Frontal cortex (tissue), 4 donors: ENCODE data around the gene CRTAP. TPM values are rescaled to one million over a fixed set of nuclear protein-coding genes. Genes with fewer than 3 reads are reported as not detected.
"Not testable (repeated sequence)": the region's sequence is repeated elsewhere in the genome, so short reads cannot be mapped to it uniquely, and the experiment has no call there.

Experiments used
- DNase-seq, 2 donors: peaks; one replicate each; pipeline ENCODE4 v3.0.0; 2012; ENCODE audit warnings: low spot score in 2 of 2
- FAIRE-seq: peaks from 2 replicates; lab custom pipeline; 2012; peaks lifted over from hg19 to GRCh38; lab: Jason Lieb, UNC
- total RNA-seq: library from RNA; depleted of rRNA; stranded (reverse); fragments of >200 nt; gene quantifications from one replicate; pipeline ENCODE4 v1.2.3, GENCODE V29; 2014
- donor health status: control.
- donor health status: control.
- donor health status: control.

Gene CRTAP
- total RNA-seq, 1 donor from 2014 or later = 9.8 TPM

DNA sequence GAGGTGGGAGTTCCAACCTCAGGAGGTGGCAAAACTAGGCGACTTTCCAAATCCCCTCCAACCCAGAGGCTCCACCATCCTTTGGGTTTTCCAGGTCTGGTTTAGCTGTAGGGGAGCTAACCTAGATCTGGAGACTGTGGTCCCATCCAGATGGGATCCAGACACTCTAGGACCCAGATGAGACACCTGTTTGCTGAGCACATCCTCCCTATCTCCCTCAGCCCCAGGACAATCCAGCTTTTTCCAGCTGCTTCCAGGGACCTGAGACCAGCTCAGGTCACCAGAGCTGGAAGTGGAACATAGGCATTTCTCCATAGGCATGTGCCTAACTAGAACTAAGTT is 18.2 kb downstream of the CRTAP start:
- FAIRE-seq = no peak
- DNase-seq = no peak

DNA sequence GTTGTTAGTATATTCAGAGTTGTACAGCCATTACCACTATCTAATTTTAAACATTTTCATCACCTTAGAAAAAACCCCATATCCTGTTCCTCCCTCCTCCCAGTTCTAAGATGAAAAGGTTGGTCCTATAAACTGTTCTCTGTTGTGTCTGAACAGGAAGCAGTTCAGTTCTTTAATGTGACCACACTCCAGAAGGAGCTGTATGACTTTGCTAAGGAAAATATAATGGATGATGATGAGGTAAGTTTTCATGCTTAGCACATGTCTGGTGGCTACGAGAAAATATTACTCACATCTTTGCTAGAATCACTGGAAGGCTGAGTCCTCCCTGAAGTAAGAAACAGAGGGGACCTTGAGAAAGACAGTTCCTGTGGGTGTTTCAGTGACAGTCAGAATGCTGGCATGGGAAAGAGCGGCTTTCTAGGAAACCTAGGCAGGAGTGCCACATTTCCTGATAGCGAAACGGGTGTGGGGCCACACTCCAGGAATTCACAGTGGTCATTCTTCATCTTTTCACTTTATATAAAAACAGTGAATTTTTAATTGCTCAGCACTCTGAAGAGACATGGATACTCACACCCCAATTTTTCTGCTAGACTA is 20.3 kb downstream of the CRTAP start:
- FAIRE-seq (no peak), DNase-seq (no peak)

DNA sequence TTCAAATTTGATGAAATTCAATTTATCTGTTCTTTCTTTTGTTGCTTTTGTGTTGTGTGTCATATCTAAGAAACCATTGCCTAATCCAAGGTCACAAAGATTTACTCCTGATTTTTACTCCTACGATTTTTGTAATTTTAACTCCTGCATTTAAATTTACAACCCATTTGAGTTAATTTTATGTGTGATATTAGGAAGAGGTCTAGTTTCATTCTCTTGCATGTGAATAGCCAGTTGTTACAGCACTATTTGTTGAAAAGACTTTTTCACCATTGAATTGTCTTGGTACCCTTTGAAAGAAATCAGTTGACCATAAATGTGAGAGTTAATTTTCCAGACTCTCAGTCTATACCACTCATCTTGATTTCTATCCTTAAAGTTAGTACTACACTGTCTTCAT is 23.9 kb downstream of the CRTAP start:
- FAIRE-seq (no peak), DNase-seq (no peak)

DNA sequence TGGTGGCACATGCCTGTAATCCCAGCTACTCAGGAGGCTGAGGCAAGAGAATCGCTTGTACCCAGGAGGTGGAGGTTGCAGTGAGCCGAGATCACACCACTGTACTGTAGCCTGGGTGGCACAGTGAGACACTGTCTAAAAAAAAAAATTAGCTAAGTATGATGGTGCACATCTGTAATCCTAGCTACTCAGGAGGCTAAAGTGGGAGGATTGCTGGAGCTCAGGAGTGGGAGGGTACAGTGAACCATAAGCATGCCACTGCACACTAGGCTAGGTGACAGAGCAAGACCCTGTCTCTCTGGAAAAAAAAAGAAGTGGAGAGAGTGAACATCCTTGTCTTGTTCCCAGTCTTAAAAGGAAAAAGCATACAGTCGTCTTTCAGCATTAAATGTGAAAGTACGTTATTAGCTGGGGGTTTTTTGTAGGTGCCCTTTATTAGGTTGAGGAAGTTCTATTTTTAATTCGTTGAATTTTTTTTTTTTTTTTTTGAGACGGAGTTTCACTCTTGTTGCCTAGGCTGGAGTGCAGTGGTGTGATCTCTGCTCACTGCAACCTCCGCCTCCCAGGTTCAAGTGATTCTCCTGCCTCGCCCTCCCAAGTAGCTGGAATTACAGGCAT is 25.3 kb downstream of the CRTAP start:
- FAIRE-seq = not testable (repeated sequence)

DNA sequence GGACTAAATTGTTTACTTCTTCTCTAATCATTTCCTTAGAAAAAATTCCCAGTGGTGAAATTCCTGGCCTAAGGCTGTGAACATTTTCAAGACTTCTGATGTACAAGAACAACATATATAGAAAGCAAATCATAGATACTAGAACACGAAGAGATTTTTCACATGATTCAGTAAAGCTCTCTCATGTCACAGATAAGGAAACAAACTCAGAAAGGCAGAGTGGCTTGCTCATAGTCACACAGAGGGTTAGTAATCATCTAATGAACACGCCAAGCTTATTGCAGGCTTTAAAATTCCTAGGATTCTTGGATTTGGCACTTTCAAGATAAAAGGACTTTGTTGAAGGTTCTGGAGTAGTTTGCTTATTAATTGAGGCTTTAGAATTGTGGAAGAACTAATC is 26.2 kb downstream of the CRTAP start:
- FAIRE-seq = no peak
- no peak for DNase-seq

More for the DNA sequence above, 25.3 kb downstream of the CRTAP start:
- not testable (repeated sequence) for DNase-seq

DNA sequence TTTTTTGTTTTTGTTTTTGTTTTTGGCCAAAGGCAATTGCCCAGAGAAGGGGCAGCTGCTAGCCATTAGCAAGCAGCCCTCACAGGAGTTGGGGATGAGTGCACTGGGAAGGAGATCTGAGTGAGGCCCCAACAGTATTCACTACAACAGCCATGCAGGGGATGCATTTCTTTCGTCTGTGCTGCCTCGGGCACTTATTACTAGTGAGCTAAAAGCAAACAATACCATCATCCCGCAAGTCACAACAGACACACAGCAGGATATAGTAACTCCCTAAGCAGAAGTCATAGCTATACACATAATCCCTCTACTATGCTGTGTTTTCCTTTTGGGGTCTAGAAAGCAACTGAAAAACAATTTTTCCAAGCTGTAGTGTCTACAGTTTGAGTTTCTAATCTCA is 27.2 kb downstream of the CRTAP start:
- no peak for DNase-seq

DNA sequence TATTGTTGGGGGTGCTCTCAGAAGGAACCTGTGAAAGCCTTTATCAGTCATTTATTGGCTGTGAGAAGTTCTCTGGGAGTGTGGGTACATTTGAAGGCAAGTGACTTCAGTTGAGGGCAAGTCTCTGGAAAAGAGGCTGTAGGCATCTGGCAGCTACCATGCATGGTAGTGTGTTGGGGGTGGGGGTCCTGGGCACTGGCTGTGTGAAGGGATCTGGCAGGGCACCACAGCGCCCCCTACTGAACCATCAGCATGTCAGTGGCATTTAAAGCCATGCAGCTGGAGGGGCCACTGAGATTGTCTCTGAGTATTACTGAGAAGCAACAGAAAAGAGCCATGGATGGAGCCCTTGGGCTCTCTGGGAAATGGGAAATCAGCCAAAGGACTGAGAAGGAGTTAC is 30.6 kb downstream of the CRTAP start:
- no peak for DNase-seq
- FAIRE-seq = no peak

More for the DNA sequence above, 27.2 kb downstream of the CRTAP start:
- no peak for FAIRE-seq

DNA sequence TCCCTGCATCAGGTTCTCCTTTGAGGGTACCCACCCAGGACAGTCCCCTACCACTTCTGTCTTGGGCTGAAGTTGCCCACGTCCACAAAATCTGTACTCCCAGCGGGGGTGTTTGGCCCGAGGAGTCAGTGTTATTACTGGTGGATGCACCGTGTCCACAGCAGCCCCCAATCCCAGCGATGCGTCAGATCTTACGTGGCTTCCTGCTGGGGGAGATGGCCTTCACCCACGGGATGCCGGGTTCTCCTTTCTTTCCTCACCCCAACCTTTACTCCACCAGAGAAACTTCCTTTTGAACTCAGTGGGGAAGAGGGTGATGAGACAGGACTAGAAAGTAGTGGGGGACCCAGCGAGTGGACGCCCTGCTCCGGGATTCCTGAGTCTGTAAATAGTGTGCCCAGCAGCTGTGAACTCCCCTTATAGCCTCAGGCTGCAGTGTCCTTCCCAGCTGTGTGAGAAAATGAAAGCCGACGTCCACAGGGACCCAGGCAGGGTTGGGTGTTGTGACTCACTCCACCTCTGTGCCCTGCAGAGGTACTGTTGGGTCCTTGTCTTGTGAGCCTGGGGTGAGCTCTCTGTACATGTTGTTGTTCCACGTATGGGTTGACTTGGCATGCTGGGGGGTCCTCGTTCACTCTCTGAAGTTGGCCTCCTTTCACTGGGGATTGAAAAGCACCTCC is 31.5 kb downstream of the CRTAP start:
- DNase-seq (no peak), FAIRE-seq (no peak)

DNA sequence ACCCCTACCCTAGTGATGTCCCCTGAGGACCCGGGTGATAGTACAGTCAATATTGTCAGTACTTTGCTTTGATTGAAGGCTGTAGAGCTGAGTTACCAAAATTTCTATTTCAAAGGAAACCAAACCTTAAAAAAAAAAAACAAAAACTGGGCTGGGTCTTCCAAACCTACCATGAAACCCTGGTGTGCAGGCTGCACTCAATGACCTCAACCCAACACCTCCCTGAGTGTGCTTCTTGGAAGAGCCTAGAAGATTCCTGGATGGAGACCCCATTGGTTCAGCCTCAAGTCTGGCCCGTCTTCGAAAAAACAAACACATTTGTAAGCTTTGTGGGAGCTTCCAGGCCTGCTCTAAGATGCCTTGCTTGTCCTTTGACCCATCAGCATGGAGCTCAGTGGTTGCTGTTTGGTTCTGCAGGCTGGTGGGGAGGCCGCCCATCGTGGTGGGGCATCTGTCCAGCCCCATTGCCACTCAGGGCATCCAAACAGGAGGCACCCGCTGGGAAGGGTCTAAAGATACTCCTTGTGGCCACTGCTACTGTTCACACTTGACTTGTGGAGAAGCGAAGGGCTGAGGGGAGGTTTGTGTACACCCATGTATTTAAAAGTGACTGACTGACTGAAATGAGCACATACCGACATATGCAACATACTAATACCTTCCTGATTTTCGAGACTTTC is 32.2 kb downstream of the CRTAP start:
- DNase-seq (no peak), FAIRE-seq (no peak)

DNA sequence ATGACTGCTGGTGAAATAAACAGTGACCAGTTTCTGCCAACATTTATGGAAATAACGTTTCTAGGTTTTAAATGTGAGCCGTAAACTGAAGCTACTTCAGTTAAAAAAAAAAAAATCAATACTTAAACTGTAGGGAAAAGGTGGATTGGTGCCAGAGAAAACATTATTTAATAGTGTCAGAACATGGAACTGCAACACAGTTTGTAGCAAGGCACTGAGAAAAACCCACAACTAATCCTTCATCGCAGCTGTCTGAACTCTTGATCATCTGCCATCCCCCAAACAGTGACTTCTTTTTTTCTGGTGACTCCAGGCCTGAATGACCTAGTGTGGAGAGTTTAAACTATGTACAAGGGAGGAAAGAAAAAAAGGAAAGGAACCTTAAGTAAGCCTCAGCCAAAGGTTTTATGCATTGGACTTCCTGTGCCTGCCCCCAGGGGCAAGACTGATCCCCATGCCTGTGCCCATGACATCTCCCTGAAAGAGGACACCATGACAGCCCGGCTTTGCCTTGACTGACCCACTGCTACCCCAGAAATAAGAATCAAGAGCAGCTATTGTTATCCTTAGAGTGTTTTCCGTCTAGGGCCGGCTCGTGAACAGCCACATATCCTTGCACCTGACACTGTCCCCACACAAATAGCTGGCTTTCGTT is 33.1 kb downstream of the CRTAP start:
- DNase-seq (peak; percentile 35 to 52), FAIRE-seq (peak; percentile 79)

DNA sequence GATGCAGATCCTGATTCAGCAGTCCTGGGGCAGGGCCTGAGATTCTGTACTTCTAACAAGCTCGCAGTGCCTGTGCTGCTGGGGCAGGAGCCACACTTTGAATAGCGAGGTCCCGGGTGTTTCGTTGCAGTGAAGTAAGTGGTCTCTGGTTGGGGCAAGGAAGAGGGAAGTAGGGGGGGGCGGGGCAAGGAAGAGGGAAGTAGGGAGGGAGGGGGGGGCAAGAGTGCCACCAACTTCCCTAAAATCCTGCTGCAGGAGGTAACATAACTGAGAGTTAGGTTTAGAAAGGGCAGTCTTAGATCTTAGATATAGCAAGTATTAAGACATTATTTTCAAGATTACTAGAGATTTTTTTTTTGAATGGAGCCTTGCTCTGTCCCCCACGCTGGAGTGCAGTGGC is 35.5 kb downstream of the CRTAP start:
- no peak for DNase-seq
- FAIRE-seq = no peak

DNA sequence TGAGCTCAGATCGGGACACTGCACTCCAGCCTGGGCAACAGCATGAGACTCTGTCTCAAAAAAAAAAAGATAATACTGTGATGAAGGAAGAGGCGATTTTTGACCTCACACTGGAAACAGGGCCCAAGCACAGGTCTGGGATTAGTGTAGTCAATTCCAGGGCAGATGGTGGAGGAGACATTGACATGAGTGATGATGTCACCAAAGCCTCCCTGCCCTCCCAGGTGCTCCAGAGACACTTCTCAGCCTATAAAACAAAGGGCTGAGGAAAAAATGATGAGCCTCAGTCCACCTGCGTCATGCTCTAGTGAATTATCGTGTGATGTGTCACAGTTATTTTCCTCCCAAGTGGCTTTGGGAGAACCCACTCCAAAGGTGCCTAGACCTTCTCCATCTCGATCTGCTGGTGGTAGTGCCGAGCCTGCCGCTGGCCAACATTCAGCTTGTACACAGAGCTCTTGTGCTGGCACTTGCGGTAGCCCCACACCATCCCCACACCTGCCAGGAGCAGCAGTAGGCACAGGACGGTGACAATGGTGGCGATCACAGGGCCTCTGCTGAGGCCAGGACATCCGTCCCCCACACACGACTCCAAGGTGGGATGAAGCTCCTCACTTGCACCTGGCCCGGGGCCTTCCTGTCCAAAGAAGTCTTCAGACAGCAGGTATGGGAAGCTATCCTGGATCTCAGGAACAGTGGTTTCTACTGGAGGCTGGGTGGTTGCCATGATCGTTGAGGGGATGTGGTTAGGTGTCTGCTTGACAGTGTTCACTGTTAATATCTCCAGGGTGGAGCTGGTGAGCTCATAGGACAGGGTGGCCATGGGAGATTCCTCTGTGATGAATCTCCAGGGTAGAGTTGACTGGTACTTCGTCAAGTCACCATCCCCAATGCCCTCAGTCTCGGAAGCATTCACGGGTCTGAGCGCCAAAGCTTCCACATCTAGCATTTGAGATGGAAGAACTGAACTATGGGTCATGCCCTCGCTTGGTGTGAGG is 38.8 kb downstream of the CRTAP start:
- FAIRE-seq = no peak
- DNase-seq = no peak

DNA sequence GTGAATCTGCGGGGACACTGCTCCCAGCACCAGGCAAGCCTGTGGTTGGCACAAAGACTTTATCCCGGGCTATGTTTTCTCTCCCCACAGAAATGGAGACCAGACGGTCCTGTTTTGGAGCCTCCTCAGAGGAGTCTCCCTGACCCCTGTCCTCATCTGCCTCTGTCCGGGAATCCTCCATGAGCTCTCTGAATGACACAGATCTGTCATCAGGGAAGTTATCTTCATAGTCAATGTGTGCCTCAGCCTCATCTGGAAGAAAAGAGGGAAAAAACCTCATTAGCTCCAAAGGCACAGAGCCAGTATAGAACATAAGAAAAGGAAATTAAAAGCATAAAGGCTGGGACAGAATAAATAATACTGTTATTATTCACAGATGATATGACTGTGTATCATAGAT is 40.0 kb downstream of the CRTAP start:
- DNase-seq = no peak
- FAIRE-seq = no peak

DNA sequence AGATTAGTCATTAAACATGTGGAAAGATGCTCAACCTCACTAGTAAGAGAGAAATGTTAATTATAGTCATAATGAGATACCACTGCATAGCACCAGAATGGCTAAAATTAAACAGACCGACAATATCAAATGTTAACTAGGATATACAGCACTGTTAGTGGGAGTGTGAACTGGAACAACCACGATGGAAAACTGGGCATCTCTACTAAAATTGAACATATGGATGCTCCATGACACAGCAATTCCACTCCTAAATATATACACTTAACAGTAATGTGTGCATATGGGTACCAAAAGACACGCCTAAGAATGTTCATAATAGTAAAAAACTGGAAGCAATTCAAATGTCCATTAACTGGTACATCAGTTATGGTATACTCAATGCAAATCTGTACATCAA is 41.5 kb downstream of the CRTAP start:
- FAIRE-seq = no peak
- DNase-seq = no peak

DNA sequence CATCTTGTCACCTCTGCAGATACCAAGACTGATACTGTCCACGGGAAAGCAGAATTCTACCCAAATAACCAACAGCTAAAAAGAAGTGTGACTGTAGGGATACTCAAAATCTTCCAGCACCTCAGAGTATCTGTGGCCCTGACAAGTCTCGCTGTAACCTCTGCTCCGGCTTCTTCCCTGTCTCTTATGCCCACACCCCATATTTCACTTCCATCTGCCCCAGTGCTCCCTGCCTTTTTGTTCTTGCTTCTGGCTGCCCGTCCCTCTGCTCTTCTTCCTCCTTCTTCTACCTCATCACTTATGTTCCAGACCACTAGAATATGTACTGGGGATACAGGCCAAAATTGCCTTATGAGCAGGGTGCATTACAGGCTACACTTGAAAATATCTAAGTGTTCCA is 45.4 kb downstream of the CRTAP start:
- FAIRE-seq (no peak), DNase-seq (no peak)

DNA sequence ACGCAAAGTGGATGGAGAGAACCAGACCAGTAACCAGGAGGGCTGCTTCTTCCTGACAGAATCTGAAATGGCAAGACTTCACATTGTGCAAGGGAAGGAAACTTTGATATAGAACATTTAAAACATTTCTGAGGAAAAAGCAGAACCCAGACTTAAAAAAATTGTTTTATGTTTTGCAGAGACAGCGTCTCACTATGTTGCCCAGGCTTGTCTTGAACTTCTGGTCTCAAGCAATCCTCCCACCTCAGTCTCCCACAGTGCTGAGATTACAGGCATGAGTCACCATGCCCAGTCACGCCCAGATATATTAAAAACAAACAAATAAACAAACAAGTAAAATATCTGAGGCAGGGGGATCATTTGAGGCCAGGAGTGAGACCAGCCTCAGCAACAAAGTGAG is 46.2 kb downstream of the CRTAP start:
- DNase-seq (no peak), FAIRE-seq (no peak)

DNA sequence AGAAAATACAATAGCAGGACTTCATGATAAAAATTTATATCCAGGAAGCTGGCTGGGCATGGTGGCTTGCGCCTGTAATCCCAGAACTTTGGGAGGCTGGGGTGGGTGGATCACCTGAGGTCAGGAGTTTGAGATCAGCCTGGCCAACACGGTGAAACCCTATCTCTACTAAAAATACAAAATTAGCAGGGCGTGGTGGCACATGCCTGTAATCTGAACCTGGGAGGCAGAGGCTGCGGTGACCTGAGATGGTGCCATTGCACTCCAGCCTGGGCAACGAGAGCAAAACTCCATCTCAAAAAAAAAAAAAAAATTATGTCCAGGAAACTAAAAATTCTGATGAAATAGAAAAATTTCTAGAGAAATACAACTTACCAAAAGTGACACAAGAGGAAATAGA is 48.8 kb downstream of the CRTAP start:
- not testable (repeated sequence) for FAIRE-seq, DNase-seq

DNA sequence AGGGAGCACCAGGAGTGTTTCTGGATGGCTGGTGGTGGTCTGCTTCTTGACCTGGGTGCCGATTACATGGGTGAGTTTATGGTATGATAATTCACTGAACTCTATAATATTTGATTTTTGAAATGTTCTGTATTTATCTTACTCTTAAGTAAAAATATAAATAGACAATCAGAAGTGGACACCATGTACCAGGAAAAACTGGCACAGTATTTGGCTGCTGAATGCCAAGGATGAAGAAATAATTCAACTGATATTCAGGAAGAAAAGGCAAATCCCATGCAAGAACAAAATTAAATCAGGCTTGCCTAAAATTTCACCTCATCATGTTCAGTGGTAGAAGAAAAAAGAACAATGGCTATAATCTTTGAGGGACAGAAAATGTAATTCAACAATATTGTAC is 51.6 kb downstream of the CRTAP start:
- FAIRE-seq (no peak), DNase-seq (no peak)

DNA sequence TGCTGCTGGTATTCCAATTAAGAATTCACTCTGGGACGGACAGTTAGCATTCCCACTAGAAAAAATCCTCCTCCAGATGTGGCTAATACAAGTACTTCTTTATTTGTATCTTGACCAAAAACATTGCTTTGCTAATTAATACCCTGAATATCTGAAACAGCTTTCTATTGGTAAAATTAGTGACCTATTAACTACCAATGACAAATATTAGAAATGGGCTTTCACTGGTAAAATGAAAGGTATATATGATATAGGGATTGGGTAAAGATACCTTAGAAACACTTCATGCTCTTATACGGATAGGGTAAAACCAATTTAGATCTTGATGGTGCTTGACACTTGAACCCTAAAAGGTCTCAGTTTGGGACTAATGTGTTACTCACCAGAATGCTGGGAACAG is 52.3 kb downstream of the CRTAP start:
- no peak for DNase-seq

More for the DNA sequence above, 52.3 kb downstream of the CRTAP start:
- FAIRE-seq = no peak
